Stomach (tissue), 9 donors: ENCODE measurements around the gene MED15. TPM values are rescaled to one million over a fixed set of nuclear protein-coding genes. Genes with fewer than 3 reads are reported as not detected.
"Not testable (repeated sequence)": the region's sequence is repeated elsewhere in the genome, so short reads cannot be mapped to it uniquely, and the experiment has no call there.

Experiments
- DNase-seq, 2 donors: peaks; one replicate each; pipeline versions ENCODE4 v3.0.0 to v3.0.0-alpha.2; 2013 to 2019
- H3K27ac ChIP-seq, 5 donors: fragments of 200-600 bp in 4 of 5; sonication (generic) in 4 of 5; one replicate each; pipeline ENCODE4 v1.5.1; 2013 to 2019; ENCODE audit warnings: mild to moderate bottlenecking in 1 of 5, moderate library complexity in 1 of 5
- H3K27me3 ChIP-seq, 3 donors: fragments of 200-600 bp; sonication (generic); one replicate each; pipeline ENCODE4 v1.5.1; 2017 to 2019; ENCODE audit warnings: mixed run types in 1 of 3
- H3K36me3 ChIP-seq, 4 donors: fragments of 200-600 bp; sonication (generic); 1 replicate in 3 of 4; 2 replicates in 1 of 4; pipeline ENCODE4 v1.5.1; 2016 to 2019
- H3K4me1 ChIP-seq, 4 donors: fragments of 200-600 bp; sonication (generic); one replicate each; pipeline ENCODE4 v1.5.1; 2016 to 2019
- H3K4me3 ChIP-seq, 4 donors: fragments of 200-600 bp; sonication (generic) in 3 of 4; one replicate each; pipeline ENCODE4 v1.5.1; 2016 to 2019; ENCODE audit warnings: mild to moderate bottlenecking in 1 of 4
- H3K9me3 ChIP-seq, 4 donors: fragments of 200-600 bp; sonication (generic); one replicate each; pipeline ENCODE4 v1.5.1; 2016 to 2019
- CTCF ChIP-seq, 7 experiments: fragments of 450-650 bp in 4 of 7; fragments of 200-600 bp in 3 of 7; sonication (generic) in 3 of 7; IDR thresholded peaks; one replicate each; pipeline ENCODE4 v1.5.1; 2016 to 2019; ENCODE audit warnings: antibody characterized with exemption in 7 of 7, control low read depth in 2 of 7, mild to moderate bottlenecking in 1 of 7
- EP300 ChIP-seq: sonication (generic); formaldehyde crosslinking; IDR thresholded peaks from one replicate; pipeline ENCODE4 v1.6.1; 2017; ENCODE audit warnings: antibody characterized with exemption
- POLR2A ChIP-seq, 4 donors: fragments of 450-650 bp; IDR thresholded peaks; one replicate each; pipeline ENCODE4 v1.6.1; 2016; ENCODE audit warnings: antibody characterized with exemption in 4 of 4, control low read depth in 2 of 4, mild to moderate bottlenecking in 1 of 4, moderate library complexity in 1 of 4
- POLR2AphosphoS5 ChIP-seq, 3 donors: sonication (generic); formaldehyde crosslinking; IDR thresholded peaks; one replicate each; pipeline ENCODE4 v1.6.1; 2016; ENCODE audit warnings: antibody characterized with exemption in 3 of 3
- WGBS, 5 donors: extraction: QIAGEN DNeasy Blood & Tissue Kit in 3 of 5; methylation state at CpG; one replicate each; pipeline versions ENCODE4 v1.1.5 to v1.1.7; 2013 to 2018; 5-methylcytosine and 5-hydroxymethylcytosine counted together
- intact Hi-C: fragments of 100-400 bp; cut with DNase I; formaldehyde crosslinking; loops from one replicate; pipeline ENCODE4 v1.15.1; 2023; ENCODE audit warnings: low total_unique reads
- polyA plus RNA-seq, 3 donors: library from polyadenylated mRNA; stranded (reverse); fragments of 200-250 nt; gene quantifications; one replicate each; pipeline ENCODE4 v1.2.3, GENCODE V29; 2013
- total RNA-seq, 5 donors: library from RNA; depleted of rRNA; stranded (reverse); fragments of >200 nt; gene quantifications; one replicate each; pipeline versions ENCODE4 v1.1.0 to v1.2.3, GENCODE V29; 2014 to 2016
- donor health status: healthy with polysubstance abuse.
- donor health status: Bipolar disorder and iron deficiency.
- donor health status: healthy.

MED15 gene
- total and polyA plus RNA-seq, 8 donors: 28.3 to 289 (median 69.6) TPM

GRCh38 chr22:20591660-20592310 lies 84.4 kb downstream of the MED15 start:
- DNase-seq: peak; percentile 27 to 36
- peaks cover 10 to 17% (median 16%) of the 10 kb centered on the region in 4 donors for H3K36me3 ChIP-seq
- intact Hi-C loops: no loop called here
- H3K4me1 ChIP-seq: no peaks in the 10 kb centered on the region
- no peak overlapping the region for H3K27ac ChIP-seq
- TF ChIP-seq CTCF (IDR thresholded peaks at IDR 0.05) (no peak), POLR2AphosphoS5 (IDR thresholded peaks at IDR 0.05) (no peak), EP300 (no peak), POLR2A (IDR thresholded peaks at IDR 0.05) (no peak)
- no peaks in the 10 kb centered on the region for H3K27me3 ChIP-seq
- no peak overlapping the region for H3K4me3 ChIP-seq
- WGBS, 5 donors: 55 to 94% (median 61%) methylated on average over 7 to 28 of the region's 28 CpGs
- no peaks in the 10 kb centered on the region for H3K9me3 ChIP-seq

- H3K4me1 ChIP-seq, DNase-seq, H3K36me3 ChIP-seq, H3K27me3 ChIP-seq, H3K9me3 ChIP-seq, intact Hi-C loops, H3K4me3 ChIP-seq, H3K27ac ChIP-seq: not testable (repeated sequence)
These were observed 86.6 kb downstream of the MED15 start for GRCh38 chr22:20594038-20594437.

GRCh38 chr22:20594486-20594885 lies 87.1 kb downstream of the MED15 start:
- DNase-seq, H3K4me3 ChIP-seq, H3K27me3 ChIP-seq, H3K9me3 ChIP-seq, H3K4me1 ChIP-seq, H3K36me3 ChIP-seq, H3K27ac ChIP-seq, intact Hi-C loops: not testable (repeated sequence)
- WGBS, 5 donors: 89 to 94% (median 91%) methylated on average over 4 of the region's 4 CpGs

GRCh38 chr22:20595461-20595860 lies 88.1 kb downstream of the MED15 start:
- intact Hi-C loops: no loop called here
- H3K9me3 ChIP-seq: no peaks in the 10 kb centered on the region
- WGBS, 5 donors: 80 to 96% (median 86%) methylated on average over 3 of the region's 3 CpGs

GRCh38 chr22:20599117-20599516 lies 91.7 kb downstream of the MED15 start:
- H3K27ac ChIP-seq: no peak overlapping the region
- no peaks in the 10 kb centered on the region for H3K27me3 ChIP-seq
- WGBS, 5 donors: 62 to 71% (median 65%) methylated on average over 4 to 5 of the region's 5 CpGs
- no peak for DNase-seq
- no peaks in the 10 kb centered on the region for H3K36me3 ChIP-seq
- intact Hi-C loops: no loop called here
- no peak overlapping the region for H3K4me3 ChIP-seq
- TF ChIP-seq CTCF (IDR thresholded peaks at IDR 0.05) (no peak), POLR2A (IDR thresholded peaks at IDR 0.05) (no peak), EP300 (no peak), POLR2AphosphoS5 (IDR thresholded peaks at IDR 0.05) (no peak)
- H3K9me3 ChIP-seq: no peaks in the 10 kb centered on the region
- H3K4me1 ChIP-seq: no peaks in the 10 kb centered on the region

More at GRCh38 chr22:20595461-20595860, 88.1 kb downstream of the MED15 start:
- H3K27me3 ChIP-seq: no peaks in the 10 kb centered on the region
- no peak overlapping the region for H3K27ac ChIP-seq
- H3K4me3 ChIP-seq: no peak overlapping the region
- TF ChIP-seq POLR2AphosphoS5 (IDR thresholded peaks at IDR 0.05): no peak
- no peak for TF ChIP-seq POLR2A (IDR thresholded peaks at IDR 0.05)
- no peak for TF ChIP-seq CTCF (IDR thresholded peaks at IDR 0.05)
- no peak for TF ChIP-seq EP300
- no peaks in the 10 kb centered on the region for H3K4me1 ChIP-seq
- no peaks in the 10 kb centered on the region for H3K36me3 ChIP-seq
- DNase-seq: no peak
